ENCODE data around the gene KRTAP10-12.

Gene KRTAP10-12

DNA sequence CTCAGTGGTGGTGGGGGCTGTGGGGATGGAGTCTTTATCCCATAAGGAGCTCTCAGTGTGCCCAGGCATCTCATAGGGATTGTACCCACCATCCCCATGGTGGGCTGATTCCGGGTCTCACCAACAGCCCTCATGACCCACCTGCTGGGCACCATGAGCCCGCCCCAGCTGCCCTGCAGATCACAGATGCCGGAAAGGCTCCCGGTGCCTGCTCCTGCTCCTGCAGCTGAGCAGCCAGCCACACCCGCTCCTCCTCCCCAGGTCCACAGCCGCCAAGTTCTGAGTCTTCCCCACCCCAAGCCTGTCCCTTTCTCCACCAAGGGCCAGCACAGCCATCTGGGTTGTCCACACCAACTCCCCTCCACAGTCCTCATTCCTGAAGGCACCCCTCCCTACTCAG lies 29.9 kb downstream of the KRTAP10-12 start:
- no peak overlapping the region for H3K4me3 ChIP-seq (ENCODE audit: low read length)
- H3K4me1 ChIP-seq (ENCODE audit: control insufficient read depth, insufficient read depth, low read length) = no peaks in the 10 kb centered on the region
- no peaks in the 10 kb centered on the region for H3K9me3 ChIP-seq (ENCODE audit: control insufficient read depth, low read length)
- no peak overlapping the region for H3K9ac ChIP-seq (ENCODE audit: low read length)
- no peaks in the 10 kb centered on the region for H3K36me3 ChIP-seq (ENCODE audit: control insufficient read depth, insufficient read depth, low read length)
- peaks cover 27% of the 10 kb centered on the region for H3K27me3 ChIP-seq (ENCODE audit: control insufficient read depth, insufficient read depth, low read length)

DNA sequence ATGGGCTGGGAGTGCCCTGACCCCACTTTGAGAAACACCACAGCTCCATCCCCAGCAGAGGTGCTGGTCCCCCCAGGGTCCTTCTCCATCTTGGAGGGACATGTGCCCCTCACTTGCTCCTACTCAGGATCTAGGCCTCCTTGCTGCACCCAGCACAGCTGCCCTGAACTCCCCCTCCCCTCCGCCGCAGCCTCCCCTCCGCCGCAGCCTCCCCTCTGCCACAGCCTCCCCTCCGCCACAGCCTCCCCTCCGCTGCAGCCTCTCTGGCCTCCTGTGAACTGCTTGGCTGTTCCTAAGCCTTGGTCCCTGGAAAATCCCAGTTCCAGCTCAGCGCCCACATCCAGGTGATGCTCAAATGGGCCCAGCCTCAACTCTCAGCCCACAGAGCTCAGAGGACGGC lies 30.3 kb downstream of the KRTAP10-12 start:
- no peaks in the 10 kb centered on the region for H3K9me3 ChIP-seq (ENCODE audit: control insufficient read depth, low read length)
- no peak overlapping the region for H3K4me3 ChIP-seq (ENCODE audit: low read length)
- H3K36me3 ChIP-seq (ENCODE audit: control insufficient read depth, insufficient read depth, low read length) = no peaks in the 10 kb centered on the region
- H3K4me1 ChIP-seq (ENCODE audit: control insufficient read depth, insufficient read depth, low read length) = no peaks in the 10 kb centered on the region
- H3K27me3 ChIP-seq (ENCODE audit: control insufficient read depth, insufficient read depth, low read length) = peaks cover 27% of the 10 kb centered on the region
- no peak overlapping the region for H3K9ac ChIP-seq (ENCODE audit: low read length)

- no peaks in the 10 kb centered on the region for H3K36me3 ChIP-seq (ENCODE audit: control insufficient read depth, insufficient read depth, low read length)
- H3K27me3 ChIP-seq (ENCODE audit: control insufficient read depth, insufficient read depth, low read length) = peaks cover 24% of the 10 kb centered on the region
Observed at GRCh38 chr21:44727757-44728156, 30.8 kb downstream of the KRTAP10-12 start.

GRCh38 chr21:44728716-44729115 lies 31.7 kb downstream of the KRTAP10-12 start:
- no peak overlapping the region for H3K9ac ChIP-seq (ENCODE audit: low read length)
- no peaks in the 10 kb centered on the region for H3K9me3 ChIP-seq (ENCODE audit: control insufficient read depth, low read length)
- H3K4me3 ChIP-seq (ENCODE audit: low read length) = no peak overlapping the region
- H3K4me1 ChIP-seq (ENCODE audit: control insufficient read depth, insufficient read depth, low read length) = no peaks in the 10 kb centered on the region
- H3K36me3 ChIP-seq (ENCODE audit: control insufficient read depth, insufficient read depth, low read length) = no peaks in the 10 kb centered on the region
- H3K27me3 ChIP-seq (ENCODE audit: control insufficient read depth, insufficient read depth, low read length) = peaks cover 14% of the 10 kb centered on the region

More at GRCh38 chr21:44727757-44728156, 30.8 kb downstream of the KRTAP10-12 start:
- Histone ChIP-seq H3K9me3 (ENCODE audit: control insufficient read depth, low read length) (no peaks in the 10 kb centered on the region), H3K9ac (ENCODE audit: low read length) (no peak overlapping the region), H3K4me3 (ENCODE audit: low read length) (no peak overlapping the region), H3K4me1 (ENCODE audit: control insufficient read depth, insufficient read depth, low read length) (no peaks in the 10 kb centered on the region)

- Histone ChIP-seq H3K36me3 (ENCODE audit: control insufficient read depth, insufficient read depth, low read length) (no peaks in the 10 kb centered on the region), H3K4me1 (ENCODE audit: control insufficient read depth, insufficient read depth, low read length) (no peaks in the 10 kb centered on the region), H3K4me3 (ENCODE audit: low read length) (no peak overlapping the region), H3K27me3 (ENCODE audit: control insufficient read depth, insufficient read depth, low read length) (peaks cover 8% of the 10 kb centered on the region), H3K9ac (ENCODE audit: low read length) (no peak overlapping the region), H3K9me3 (ENCODE audit: control insufficient read depth, low read length) (no peaks in the 10 kb centered on the region)
Observed at GRCh38 chr21:44729336-44730027, 32.5 kb downstream of the KRTAP10-12 start.

DNA sequence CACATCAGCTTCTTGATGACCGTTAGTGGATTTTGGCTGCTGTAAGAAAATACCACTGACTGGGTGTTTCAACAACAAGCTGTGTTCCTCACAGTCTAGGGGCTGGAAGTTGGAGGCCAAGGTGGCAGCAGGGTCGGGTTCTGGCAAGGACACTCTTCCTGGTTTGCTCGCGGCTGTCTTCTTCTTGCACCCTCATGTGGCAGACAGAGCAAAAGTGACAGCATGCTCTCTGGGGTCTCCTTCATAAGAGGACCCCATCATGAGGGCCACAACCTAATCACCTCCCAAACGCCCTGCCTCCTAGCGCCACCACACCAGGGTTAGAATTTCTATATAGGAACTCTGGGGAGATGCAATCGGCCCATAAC lies 33.0 kb downstream of the KRTAP10-12 start:
- Histone ChIP-seq H3K27me3 (ENCODE audit: control insufficient read depth, insufficient read depth, low read length) (peaks cover 8% of the 10 kb centered on the region), H3K36me3 (ENCODE audit: control insufficient read depth, insufficient read depth, low read length) (no peaks in the 10 kb centered on the region), H3K4me3 (ENCODE audit: low read length) (no peak overlapping the region), H3K4me1 (ENCODE audit: control insufficient read depth, insufficient read depth, low read length) (no peaks in the 10 kb centered on the region), H3K9me3 (ENCODE audit: control insufficient read depth, low read length) (no peaks in the 10 kb centered on the region), H3K9ac (ENCODE audit: low read length) (no peak overlapping the region)

DNA sequence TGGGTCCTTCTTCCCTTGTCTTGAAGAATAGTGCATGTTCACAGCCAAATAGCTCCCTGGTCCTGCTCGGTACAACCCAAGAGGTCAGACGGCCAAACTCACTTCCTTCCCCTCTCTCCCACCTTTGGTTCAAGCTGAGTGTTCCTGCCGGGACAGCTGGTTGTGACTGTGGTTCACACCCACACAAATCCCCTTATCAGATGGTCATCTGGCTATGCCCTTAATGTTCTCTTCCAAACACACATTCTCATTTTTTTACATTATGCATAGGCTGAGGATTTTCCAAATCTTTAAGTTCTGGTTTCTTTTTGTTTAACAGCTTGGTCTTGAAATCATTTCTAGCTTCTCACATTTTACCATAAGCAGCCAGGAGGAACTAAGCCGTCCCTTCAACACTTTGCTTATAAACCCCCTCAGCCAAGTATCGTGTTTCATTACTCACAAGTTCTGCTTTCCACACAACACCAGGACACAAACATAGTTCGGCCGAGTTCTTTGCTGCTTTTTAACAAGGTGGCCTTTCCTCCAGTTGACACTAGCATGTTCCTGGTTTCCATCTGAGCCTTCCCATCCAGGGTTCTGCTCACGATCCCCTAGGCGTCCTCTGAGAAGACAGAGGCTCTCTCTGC lies 34.1 kb downstream of the KRTAP10-12 start:
- Histone ChIP-seq H3K36me3 (ENCODE audit: control insufficient read depth, insufficient read depth, low read length) (no peaks in the 10 kb centered on the region), H3K4me1 (ENCODE audit: control insufficient read depth, insufficient read depth, low read length) (no peaks in the 10 kb centered on the region), H3K27me3 (ENCODE audit: control insufficient read depth, insufficient read depth, low read length) (peaks cover 8% of the 10 kb centered on the region), H3K9me3 (ENCODE audit: control insufficient read depth, low read length) (no peaks in the 10 kb centered on the region), H3K4me3 (ENCODE audit: low read length) (no peak overlapping the region), H3K9ac (ENCODE audit: low read length) (no peak overlapping the region)

DNA sequence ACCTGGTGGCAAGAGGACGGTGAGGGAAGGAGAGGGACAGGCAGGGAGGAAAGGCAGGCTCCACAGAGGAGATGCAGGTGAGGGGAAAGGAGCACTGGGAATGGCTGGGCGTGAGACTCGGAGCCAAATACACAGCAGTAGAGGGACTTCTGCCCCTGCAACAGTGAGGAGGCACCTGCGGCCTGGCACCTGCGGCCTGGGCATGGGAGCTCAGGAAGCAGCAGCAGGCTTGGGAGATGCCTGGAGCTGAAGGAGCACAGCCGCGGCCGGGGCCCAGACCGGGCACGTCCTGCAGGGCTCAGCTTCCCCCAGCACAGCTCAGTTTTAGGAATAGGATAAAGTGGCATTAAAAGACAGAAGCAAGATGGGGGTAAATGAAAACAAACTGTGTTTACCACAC lies 35.3 kb downstream of the KRTAP10-12 start:
- H3K9ac ChIP-seq (ENCODE audit: low read length) = no peak overlapping the region
- H3K9me3 ChIP-seq (ENCODE audit: control insufficient read depth, low read length) = no peaks in the 10 kb centered on the region
- H3K4me3 ChIP-seq (ENCODE audit: low read length) = no peak overlapping the region
- peaks cover 4% of the 10 kb centered on the region for H3K27me3 ChIP-seq (ENCODE audit: control insufficient read depth, insufficient read depth, low read length)
- no peaks in the 10 kb centered on the region for H3K4me1 ChIP-seq (ENCODE audit: control insufficient read depth, insufficient read depth, low read length)
- no peaks in the 10 kb centered on the region for H3K36me3 ChIP-seq (ENCODE audit: control insufficient read depth, insufficient read depth, low read length)

DNA sequence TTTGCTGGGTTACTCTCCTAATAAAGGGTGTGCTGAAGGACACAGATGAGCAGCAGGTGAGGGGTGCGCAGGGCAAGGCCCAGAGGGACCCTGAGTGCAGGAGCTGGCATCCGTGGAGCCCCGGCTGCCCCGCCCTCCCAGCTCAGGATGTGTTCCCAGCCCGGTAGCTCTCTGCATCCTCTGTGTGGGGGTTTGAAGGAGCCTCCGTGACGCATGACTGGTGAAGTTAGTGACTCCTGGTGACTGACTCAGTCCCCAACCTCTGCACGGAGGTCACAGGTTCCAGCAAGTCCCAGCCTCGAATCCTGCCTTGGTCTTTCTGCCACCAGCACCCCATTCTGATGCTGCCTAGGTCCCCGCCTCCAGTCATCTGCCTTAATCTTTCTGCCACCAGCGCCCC lies 36.0 kb downstream of the KRTAP10-12 start:
- no peaks in the 10 kb centered on the region for H3K4me1 ChIP-seq (ENCODE audit: control insufficient read depth, insufficient read depth, low read length)
- H3K36me3 ChIP-seq (ENCODE audit: control insufficient read depth, insufficient read depth, low read length) = no peaks in the 10 kb centered on the region
- H3K4me3 ChIP-seq (ENCODE audit: low read length) = no peak overlapping the region
- H3K9me3 ChIP-seq (ENCODE audit: control insufficient read depth, low read length) = no peaks in the 10 kb centered on the region
- no peaks in the 10 kb centered on the region for H3K27me3 ChIP-seq (ENCODE audit: control insufficient read depth, insufficient read depth, low read length)
- H3K9ac ChIP-seq (ENCODE audit: low read length) = no peak overlapping the region

DNA sequence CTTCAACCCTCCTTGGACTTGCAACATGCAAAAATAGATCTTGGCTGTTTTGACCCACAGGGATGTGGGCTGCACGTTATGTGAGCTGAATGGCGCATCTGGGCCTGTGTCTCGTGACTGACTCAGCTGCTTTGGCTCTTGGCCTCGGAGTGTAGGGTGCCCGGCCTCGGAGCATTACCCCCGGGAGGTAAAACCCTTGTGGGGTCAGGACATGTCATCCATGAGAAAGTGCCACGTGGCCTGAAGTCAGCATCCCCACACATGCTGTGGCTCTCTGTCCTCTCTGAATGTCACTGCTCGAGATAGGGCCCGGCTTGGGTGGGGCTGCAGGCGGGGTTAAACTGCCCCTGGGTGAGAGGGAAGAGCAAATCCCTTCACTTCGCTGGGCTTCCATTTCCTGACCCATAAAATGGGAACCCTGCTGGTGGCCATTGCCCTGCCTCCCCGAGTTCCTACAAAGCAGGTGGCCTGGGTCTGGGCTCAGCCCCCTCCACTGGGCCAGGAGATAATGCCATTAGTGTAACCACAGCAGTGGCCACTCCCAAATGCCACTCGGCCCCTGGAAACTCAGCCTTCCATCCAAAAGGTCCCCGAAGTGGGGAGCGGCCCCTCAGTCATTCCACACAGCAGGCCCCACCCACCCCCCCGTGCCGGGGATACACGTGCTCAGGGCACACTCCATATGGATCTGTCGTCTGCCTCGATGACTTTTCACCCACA lies 37.2 kb downstream of the KRTAP10-12 start:
- H3K4me1 ChIP-seq (ENCODE audit: control insufficient read depth, insufficient read depth, low read length) = no peaks in the 10 kb centered on the region
- no peak overlapping the region for H3K9ac ChIP-seq (ENCODE audit: low read length)
- no peaks in the 10 kb centered on the region for H3K36me3 ChIP-seq (ENCODE audit: control insufficient read depth, insufficient read depth, low read length)
- no peaks in the 10 kb centered on the region for H3K9me3 ChIP-seq (ENCODE audit: control insufficient read depth, low read length)
- H3K27me3 ChIP-seq (ENCODE audit: control insufficient read depth, insufficient read depth, low read length) = no peaks in the 10 kb centered on the region
- H3K4me3 ChIP-seq (ENCODE audit: low read length) = no peak overlapping the region

DNA sequence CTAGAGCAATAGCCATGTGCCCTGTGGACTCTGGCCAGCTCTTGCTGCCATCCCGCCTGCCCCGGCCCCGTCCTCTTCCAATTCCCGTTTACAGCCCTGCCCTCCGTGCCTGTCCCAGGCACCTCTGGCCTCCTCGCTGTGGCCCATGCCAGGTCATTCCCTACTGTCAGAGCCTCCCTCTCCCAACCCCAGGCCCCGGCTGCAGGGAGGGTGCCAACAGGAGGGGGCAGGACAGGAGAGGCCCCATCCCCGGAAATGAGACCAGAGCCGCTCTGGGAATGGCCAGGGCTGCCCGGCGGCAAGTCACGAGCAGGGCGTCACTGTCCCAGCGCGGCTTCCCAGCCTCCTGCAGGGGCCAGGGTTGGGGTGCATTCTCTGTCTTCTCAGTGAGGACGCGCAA lies 37.9 kb downstream of the KRTAP10-12 start:
- H3K27me3 ChIP-seq (ENCODE audit: control insufficient read depth, insufficient read depth, low read length) = no peaks in the 10 kb centered on the region
- no peaks in the 10 kb centered on the region for H3K36me3 ChIP-seq (ENCODE audit: control insufficient read depth, insufficient read depth, low read length)
- H3K9ac ChIP-seq (ENCODE audit: low read length) = no peak overlapping the region
- no peaks in the 10 kb centered on the region for H3K4me1 ChIP-seq (ENCODE audit: control insufficient read depth, insufficient read depth, low read length)
- H3K4me3 ChIP-seq (ENCODE audit: low read length) = no peak overlapping the region
- H3K9me3 ChIP-seq (ENCODE audit: control insufficient read depth, low read length) = no peaks in the 10 kb centered on the region

DNA sequence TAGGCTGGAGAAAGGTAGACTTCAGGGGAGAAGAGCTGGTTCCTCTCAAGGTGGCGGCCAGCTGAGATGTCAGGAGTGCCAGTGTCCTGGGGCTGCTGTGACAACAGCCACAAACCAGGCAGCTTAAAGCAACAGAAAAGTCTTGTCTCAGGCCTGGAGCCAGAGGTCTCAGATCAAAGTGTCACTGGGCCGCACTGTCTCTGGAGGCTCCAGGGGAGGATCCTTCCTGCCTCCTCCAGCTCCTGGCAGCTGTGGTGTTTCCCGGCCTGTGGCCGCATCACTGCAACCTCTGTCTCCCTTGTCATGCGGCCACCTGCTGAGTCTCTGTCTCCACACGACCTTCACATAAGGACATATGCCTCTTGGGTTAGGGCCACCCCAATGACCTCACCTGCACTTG lies 38.8 kb downstream of the KRTAP10-12 start:
- no peaks in the 10 kb centered on the region for H3K4me1 ChIP-seq (ENCODE audit: control insufficient read depth, insufficient read depth, low read length)
- no peak overlapping the region for H3K4me3 ChIP-seq (ENCODE audit: low read length)
- H3K27me3 ChIP-seq (ENCODE audit: control insufficient read depth, insufficient read depth, low read length) = no peaks in the 10 kb centered on the region
- H3K9ac ChIP-seq (ENCODE audit: low read length) = no peak overlapping the region
- H3K36me3 ChIP-seq (ENCODE audit: control insufficient read depth, insufficient read depth, low read length) = no peaks in the 10 kb centered on the region
- no peaks in the 10 kb centered on the region for H3K9me3 ChIP-seq (ENCODE audit: control insufficient read depth, low read length)

Data from mucosa of stomach (tissue), 1 donor.